ENCODE results near the gene FGD6. TPM values are rescaled to one million over a fixed set of nuclear protein-coding genes. Genes with fewer than 3 reads are reported as not detected.

The FGD6 gene
- total RNA-seq, 1 donor from 2014 or later, result 11.9 TPM

DNA sequence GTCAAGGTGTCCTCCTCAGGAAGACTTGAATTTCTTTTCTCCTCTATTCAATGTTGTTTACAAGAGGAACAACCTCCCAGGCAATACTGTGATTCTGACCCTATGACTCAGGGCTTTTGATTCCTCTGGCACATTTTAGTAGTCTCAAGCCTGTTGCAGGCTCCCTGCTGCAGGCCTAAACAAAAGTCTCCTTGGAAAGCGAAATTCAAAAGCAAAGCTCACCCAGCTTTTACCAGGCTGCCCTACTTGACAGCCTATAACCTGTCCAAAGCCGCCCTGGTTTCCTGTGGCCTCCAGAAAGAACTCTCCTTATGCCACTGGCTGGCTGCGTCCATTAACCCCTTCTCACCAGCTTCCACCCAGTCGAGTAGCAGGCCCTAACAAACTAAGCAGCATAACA is 11.6 kb downstream of the FGD6 start:
- TF ChIP-seq, protein P1, sequence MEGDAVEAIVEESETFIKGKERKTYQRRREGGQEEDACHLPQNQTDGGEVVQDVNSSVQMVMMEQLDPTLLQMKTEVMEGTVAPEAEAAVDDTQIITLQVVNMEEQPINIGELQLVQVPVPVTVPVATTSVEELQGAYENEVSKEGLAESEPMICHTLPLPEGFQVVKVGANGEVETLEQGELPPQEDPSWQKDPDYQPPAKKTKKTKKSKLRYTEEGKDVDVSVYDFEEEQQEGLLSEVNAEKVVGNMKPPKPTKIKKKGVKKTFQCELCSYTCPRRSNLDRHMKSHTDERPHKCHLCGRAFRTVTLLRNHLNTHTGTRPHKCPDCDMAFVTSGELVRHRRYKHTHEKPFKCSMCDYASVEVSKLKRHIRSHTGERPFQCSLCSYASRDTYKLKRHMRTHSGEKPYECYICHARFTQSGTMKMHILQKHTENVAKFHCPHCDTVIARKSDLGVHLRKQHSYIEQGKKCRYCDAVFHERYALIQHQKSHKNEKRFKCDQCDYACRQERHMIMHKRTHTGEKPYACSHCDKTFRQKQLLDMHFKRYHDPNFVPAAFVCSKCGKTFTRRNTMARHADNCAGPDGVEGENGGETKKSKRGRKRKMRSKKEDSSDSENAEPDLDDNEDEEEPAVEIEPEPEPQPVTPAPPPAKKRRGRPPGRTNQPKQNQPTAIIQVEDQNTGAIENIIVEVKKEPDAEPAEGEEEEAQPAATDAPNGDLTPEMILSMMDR (IDR thresholded peaks at IDR 0.05), result no peak
- Mint-ChIP-seq H3K4me3 (ENCODE audit: unreplicated experiment) (peak overlapping the region; percentile 8), H3K27me3 (ENCODE audit: unreplicated experiment) (no peaks in the 10 kb centered on the region), H3K4me1 (ENCODE audit: unreplicated experiment) (peaks cover 54% of the 10 kb centered on the region), H3K9me3 (ENCODE audit: unreplicated experiment) (no peaks in the 10 kb centered on the region), H3K36me3 (ENCODE audit: unreplicated experiment) (peaks cover 11% of the 10 kb centered on the region), H3K27ac (ENCODE audit: unreplicated experiment) (peak overlapping the region; percentile 79)
- DNase-seq (ENCODE audit: extremely low spot score, unreplicated experiment), result no peak

DNA sequence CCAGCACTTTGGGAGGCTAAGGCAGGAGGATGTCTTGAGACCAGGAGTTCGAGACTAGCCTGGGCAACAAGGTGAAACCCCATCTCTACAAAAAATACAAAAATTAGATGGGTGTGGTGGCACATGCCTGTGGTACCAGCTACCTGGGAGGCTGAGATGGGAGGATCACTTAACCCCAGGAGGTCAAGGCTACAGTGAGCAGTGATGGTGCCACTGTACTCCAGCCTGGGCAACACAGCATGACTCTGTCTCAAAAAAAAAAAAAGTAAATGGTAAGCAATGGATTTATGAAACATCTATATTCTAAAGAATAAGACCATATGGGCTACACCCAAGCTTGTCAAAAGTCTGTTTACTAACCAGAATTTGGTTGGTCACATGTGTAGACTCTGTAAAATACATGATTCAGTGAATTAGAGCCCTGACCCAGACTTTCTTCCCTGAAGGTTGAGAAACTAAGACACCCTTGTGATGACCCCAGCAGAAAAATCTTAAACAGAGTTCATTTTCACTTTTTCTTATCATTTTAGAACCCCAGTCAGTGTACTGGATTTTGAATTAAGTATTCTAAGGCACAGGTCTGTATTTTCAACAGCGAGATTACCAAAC is 12.1 kb downstream of the FGD6 start:
- no peak for DNase-seq (ENCODE audit: extremely low spot score, unreplicated experiment)
- TF ChIP-seq, protein P1 (IDR thresholded peaks at IDR 0.05), result no peak
- no peaks in the 10 kb centered on the region for H3K9me3 Mint-ChIP-seq (ENCODE audit: unreplicated experiment)
- H3K27ac Mint-ChIP-seq (ENCODE audit: unreplicated experiment), result peak overlapping the region; percentile 79
- H3K27me3 Mint-ChIP-seq (ENCODE audit: unreplicated experiment), result no peaks in the 10 kb centered on the region
- H3K4me3 Mint-ChIP-seq (ENCODE audit: unreplicated experiment), result no peak overlapping the region
- peaks cover 60% of the 10 kb centered on the region for H3K4me1 Mint-ChIP-seq (ENCODE audit: unreplicated experiment)
- H3K36me3 Mint-ChIP-seq (ENCODE audit: unreplicated experiment), result peaks cover 10% of the 10 kb centered on the region

DNA sequence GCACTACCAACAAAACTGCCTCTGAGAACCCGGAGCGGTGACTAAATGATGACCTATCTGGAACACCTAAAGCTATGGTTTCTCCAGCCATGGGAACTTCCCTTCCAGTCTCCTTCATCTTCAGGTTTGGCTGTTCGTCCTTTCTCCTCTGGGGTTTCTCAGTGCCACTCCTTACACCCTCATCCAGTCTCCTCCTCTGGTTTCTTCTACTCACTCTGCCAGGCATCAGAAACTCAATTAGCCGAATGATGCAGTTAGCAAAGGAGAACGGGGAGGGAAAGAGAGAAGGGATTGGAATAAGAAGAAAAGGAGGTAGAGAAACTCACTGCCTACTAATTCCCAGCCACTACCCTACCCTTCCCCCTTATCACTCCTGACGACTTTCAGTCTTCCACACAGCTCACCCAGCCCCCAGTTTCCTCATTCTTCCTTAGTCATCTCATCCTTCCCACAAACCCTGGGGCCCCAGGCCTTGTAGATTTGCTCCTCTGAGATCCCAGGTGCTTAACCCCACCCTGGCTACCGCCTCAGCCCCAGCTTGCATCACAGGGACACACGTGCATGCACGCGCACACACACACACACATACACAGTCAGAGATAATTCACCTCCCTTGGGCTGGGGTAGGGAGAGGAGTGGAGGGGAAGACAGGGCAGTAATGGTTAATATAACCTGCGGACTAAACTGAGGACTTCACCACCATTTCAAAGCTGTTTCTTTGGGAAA is 13.0 kb downstream of the FGD6 start:
- Mint-ChIP-seq H3K9me3 (ENCODE audit: unreplicated experiment) (no peaks in the 10 kb centered on the region), H3K27ac (ENCODE audit: unreplicated experiment) (peak overlapping the region; percentile 76), H3K4me1 (ENCODE audit: unreplicated experiment) (peaks cover 63% of the 10 kb centered on the region), H3K4me3 (ENCODE audit: unreplicated experiment) (peak overlapping the region; percentile 20), H3K27me3 (ENCODE audit: unreplicated experiment) (no peaks in the 10 kb centered on the region), H3K36me3 (ENCODE audit: unreplicated experiment) (peaks cover 7% of the 10 kb centered on the region)
- no peak for DNase-seq (ENCODE audit: extremely low spot score, unreplicated experiment)
- TF ChIP-seq, protein P1 (IDR thresholded peaks at IDR 0.05), result no peak

DNA sequence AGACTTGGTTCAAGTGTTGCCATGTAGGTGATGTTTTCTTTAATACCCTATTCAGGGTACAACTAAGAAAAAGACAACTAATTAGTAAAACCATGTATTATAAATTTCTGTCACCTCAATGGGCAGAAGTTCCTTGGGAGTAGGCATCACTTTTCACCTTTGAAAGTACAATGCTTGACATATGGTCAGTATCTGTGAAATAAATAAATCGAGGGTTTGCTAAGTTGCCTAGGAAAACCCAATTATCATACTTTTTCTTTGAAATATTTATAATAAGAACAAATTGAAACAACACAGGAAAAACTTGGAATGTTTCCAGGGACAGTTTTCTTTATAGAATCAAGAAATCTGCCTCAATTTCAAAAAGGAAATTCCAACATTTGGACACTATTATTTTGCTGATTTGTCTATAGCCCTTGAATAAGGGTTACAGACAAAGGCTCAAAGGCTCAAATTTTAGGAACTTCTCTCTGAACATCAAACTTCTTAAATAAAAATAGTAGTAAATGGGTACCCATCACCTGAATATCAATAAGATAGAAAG is 13.7 kb downstream of the FGD6 start:
- H3K4me1 Mint-ChIP-seq (ENCODE audit: unreplicated experiment), result peaks cover 63% of the 10 kb centered on the region
- H3K9me3 Mint-ChIP-seq (ENCODE audit: unreplicated experiment), result no peaks in the 10 kb centered on the region
- H3K27me3 Mint-ChIP-seq (ENCODE audit: unreplicated experiment), result no peaks in the 10 kb centered on the region
- peaks cover 4% of the 10 kb centered on the region for H3K36me3 Mint-ChIP-seq (ENCODE audit: unreplicated experiment)
- TF ChIP-seq, protein P1 (IDR thresholded peaks at IDR 0.05), result no peak
- DNase-seq (ENCODE audit: extremely low spot score, unreplicated experiment), result no peak
- H3K27ac Mint-ChIP-seq (ENCODE audit: unreplicated experiment), result peak overlapping the region; percentile 76
- H3K4me3 Mint-ChIP-seq (ENCODE audit: unreplicated experiment), result no peak overlapping the region
